Sigmoid colon (tissue), 7 donors: ENCODE data around the gene HOMER2. TPM values are rescaled to one million over a fixed set of nuclear protein-coding genes. Genes with fewer than 3 reads are reported as not detected.

Source experiments
- DNase-seq: peaks from one replicate; pipeline ENCODE4 v3.0.0-alpha.2; 2019
- H3K27ac ChIP-seq, 4 donors: fragments of 200-600 bp; sonication (generic); one replicate each; pipeline ENCODE4 v1.5.1; 2016 to 2019; ENCODE audit warnings: mild to moderate bottlenecking in 1 of 4
- H3K27me3 ChIP-seq, 3 donors: fragments of 200-600 bp; sonication (generic); one replicate each; pipeline ENCODE4 v1.5.1; 2019; ENCODE audit warnings: mild to moderate bottlenecking in 1 of 3
- H3K36me3 ChIP-seq, 4 donors: fragments of 200-600 bp; sonication (generic); one replicate each; pipeline ENCODE4 v1.5.1; 2016 to 2019
- H3K4me1 ChIP-seq, 4 donors: fragments of 200-600 bp; sonication (generic); one replicate each; pipeline ENCODE4 v1.5.1; 2017 to 2019
- H3K4me3 ChIP-seq, 4 donors: fragments of 200-600 bp; sonication (generic); one replicate each; pipeline ENCODE4 v1.5.1; 2017 to 2019; ENCODE audit warnings: mild to moderate bottlenecking in 2 of 4, moderate library complexity in 1 of 4
- H3K9me3 ChIP-seq, 4 donors: fragments of 200-600 bp in 3 of 4; sonication (generic) in 3 of 4; one replicate each; pipeline versions ENCODE4 v1.5.1 to v1.6.1; 2013 to 2019
- EP300 ChIP-seq, 4 donors: sonication (generic); formaldehyde crosslinking; IDR thresholded peaks; one replicate each; pipeline ENCODE4 v1.6.1; 2017; ENCODE audit warnings: antibody characterized with exemption in 4 of 4
- POLR2A ChIP-seq, 2 donors: fragments of 450-650 bp; IDR thresholded peaks; one replicate each; pipeline ENCODE4 v1.6.1; 2016; ENCODE audit warnings: antibody characterized with exemption in 2 of 2, mild to moderate bottlenecking in 2 of 2, moderate library complexity in 2 of 2
- POLR2AphosphoS5 ChIP-seq, 4 donors: sonication (generic); formaldehyde crosslinking; IDR thresholded peaks; one replicate each; pipeline ENCODE4 v1.6.1; 2017; ENCODE audit warnings: antibody characterized with exemption in 4 of 4
- WGBS, 2 donors: extraction: QIAGEN DNeasy Blood & Tissue Kit; methylation state at CpG; one replicate each; pipeline ENCODE4 v1.1.7; 2013; 5-methylcytosine and 5-hydroxymethylcytosine counted together
- intact Hi-C: fragments of 100-400 bp; cut with DNase I; formaldehyde crosslinking; loops from one replicate; pipeline ENCODE4 v1.15.1; 2023
- polyA plus RNA-seq, 3 donors: library from polyadenylated mRNA; stranded (reverse); fragments of 200-250 nt; gene quantifications; one replicate each; pipeline ENCODE4 v1.2.3, GENCODE V29; 2013
- total RNA-seq, 4 donors: library from RNA; depleted of rRNA; stranded (reverse); fragments of >200 nt; gene quantifications; one replicate each; pipeline ENCODE4 v1.1.0, GENCODE V29; 2016
- TF ChIP-seq, protein P1 (sequence below), 4 experiments: fragments of 450-650 bp in 3 of 4; fragments of 200-600 bp in 1 of 4; IDR thresholded peaks; one replicate each; pipeline ENCODE4 v1.5.1; 2016 to 2019; ENCODE audit warnings: antibody characterized with exemption in 4 of 4, mild to moderate bottlenecking in 3 of 4, moderate library complexity in 2 of 4
- donor health status: healthy with polysubstance abuse.
- donor health status: Bipolar disorder and iron deficiency.
- donor health status: healthy.

Gene HOMER2
- total and polyA plus RNA-seq, 7 donors = under 0.01 to 16.8 (median 7.1) TPM

GRCh38 chr15:82890338-82890994 lies 62.1 kb downstream of the HOMER2 start:
- H3K27ac ChIP-seq = no peak overlapping the region
- WGBS, 2 donors = 74 to 78% methylated on average over 9 of the region's 9 CpGs
- DNase-seq = no peak
- H3K9me3 ChIP-seq = no peaks in the 10 kb centered on the region
- H3K36me3 ChIP-seq = no peaks in the 10 kb centered on the region
- peaks cover 0 to 31% (median 20%) of the 10 kb centered on the region in 4 donors for H3K4me1 ChIP-seq
- H3K27me3 ChIP-seq = no peaks in the 10 kb centered on the region
- TF ChIP-seq, protein P1, sequence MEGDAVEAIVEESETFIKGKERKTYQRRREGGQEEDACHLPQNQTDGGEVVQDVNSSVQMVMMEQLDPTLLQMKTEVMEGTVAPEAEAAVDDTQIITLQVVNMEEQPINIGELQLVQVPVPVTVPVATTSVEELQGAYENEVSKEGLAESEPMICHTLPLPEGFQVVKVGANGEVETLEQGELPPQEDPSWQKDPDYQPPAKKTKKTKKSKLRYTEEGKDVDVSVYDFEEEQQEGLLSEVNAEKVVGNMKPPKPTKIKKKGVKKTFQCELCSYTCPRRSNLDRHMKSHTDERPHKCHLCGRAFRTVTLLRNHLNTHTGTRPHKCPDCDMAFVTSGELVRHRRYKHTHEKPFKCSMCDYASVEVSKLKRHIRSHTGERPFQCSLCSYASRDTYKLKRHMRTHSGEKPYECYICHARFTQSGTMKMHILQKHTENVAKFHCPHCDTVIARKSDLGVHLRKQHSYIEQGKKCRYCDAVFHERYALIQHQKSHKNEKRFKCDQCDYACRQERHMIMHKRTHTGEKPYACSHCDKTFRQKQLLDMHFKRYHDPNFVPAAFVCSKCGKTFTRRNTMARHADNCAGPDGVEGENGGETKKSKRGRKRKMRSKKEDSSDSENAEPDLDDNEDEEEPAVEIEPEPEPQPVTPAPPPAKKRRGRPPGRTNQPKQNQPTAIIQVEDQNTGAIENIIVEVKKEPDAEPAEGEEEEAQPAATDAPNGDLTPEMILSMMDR (IDR thresholded peaks at IDR 0.05) = peak in 2 of 4 experiments; percentile 12 to 20
- peak in 2 of 4 donors; percentile 40 to 61 for TF ChIP-seq POLR2AphosphoS5 (IDR thresholded peaks at IDR 0.05)
- no peak for TF ChIP-seq EP300 (IDR thresholded peaks at IDR 0.05)
- no peak for TF ChIP-seq POLR2A (IDR thresholded peaks at IDR 0.05)
- H3K4me3 ChIP-seq = no peak overlapping the region
- intact Hi-C loops = no loop called here

- H3K27me3 ChIP-seq = no peaks in the 10 kb centered on the region
- DNase-seq = no peak
- H3K9me3 ChIP-seq = no peaks in the 10 kb centered on the region
- TF ChIP-seq, protein P1 (IDR thresholded peaks at IDR 0.05) = no peak
- TF ChIP-seq EP300 (IDR thresholded peaks at IDR 0.05) (no peak), POLR2AphosphoS5 (IDR thresholded peaks at IDR 0.05) (no peak), POLR2A (IDR thresholded peaks at IDR 0.05) (no peak)
- no peaks in the 10 kb centered on the region for H3K4me1 ChIP-seq
- 79 to 83% methylated on average over 5 of the region's 5 CpGs for WGBS, 2 donors
- H3K4me3 ChIP-seq = no peak overlapping the region
- intact Hi-C loops = no loop called here
- no peaks in the 10 kb centered on the region for H3K36me3 ChIP-seq
- no peak overlapping the region for H3K27ac ChIP-seq
These were observed 70.1 kb downstream of the HOMER2 start for GRCh38 chr15:82882273-82882928.

GRCh38 chr15:82881747-82882146 lies 70.8 kb downstream of the HOMER2 start:
- no peaks in the 10 kb centered on the region for H3K36me3 ChIP-seq
- H3K27me3 ChIP-seq = no peaks in the 10 kb centered on the region
- intact Hi-C loops = no loop called here
- no peak overlapping the region for H3K4me3 ChIP-seq
- H3K27ac ChIP-seq = no peak overlapping the region
- no peaks in the 10 kb centered on the region for H3K4me1 ChIP-seq
- no peaks in the 10 kb centered on the region for H3K9me3 ChIP-seq
- TF ChIP-seq, protein P1 (IDR thresholded peaks at IDR 0.05) = no peak
- TF ChIP-seq POLR2AphosphoS5 (IDR thresholded peaks at IDR 0.05) (no peak), POLR2A (IDR thresholded peaks at IDR 0.05) (no peak), EP300 (IDR thresholded peaks at IDR 0.05) (no peak)
- no peak for DNase-seq
- 84 to 91% methylated on average over 2 of the region's 2 CpGs for WGBS, 2 donors

GRCh38 chr15:82880704-82881103 lies 71.8 kb downstream of the HOMER2 start:
- Histone ChIP-seq H3K9me3 (no peaks in the 10 kb centered on the region), H3K27me3 (no peaks in the 10 kb centered on the region), H3K36me3 (no peaks in the 10 kb centered on the region), H3K27ac (no peak overlapping the region), H3K4me3 (no peak overlapping the region), H3K4me1 (no peaks in the 10 kb centered on the region)
- intact Hi-C loops = no loop called here
- WGBS, 2 donors = 65 to 82% methylated on average over 6 of the region's 6 CpGs
- TF ChIP-seq POLR2A (IDR thresholded peaks at IDR 0.05) (no peak), POLR2AphosphoS5 (IDR thresholded peaks at IDR 0.05) (no peak)
- DNase-seq = no peak

- TF ChIP-seq POLR2AphosphoS5 (IDR thresholded peaks at IDR 0.05) (no peak), POLR2A (IDR thresholded peaks at IDR 0.05) (no peak), EP300 (IDR thresholded peaks at IDR 0.05) (no peak)
- TF ChIP-seq, protein P1 (IDR thresholded peaks at IDR 0.05) = no peak
- intact Hi-C loops = no loop called here
- no peaks in the 10 kb centered on the region for H3K27me3 ChIP-seq
- H3K9me3 ChIP-seq = no peaks in the 10 kb centered on the region
- peaks cover 0 to 10% (median 0%) of the 10 kb centered on the region in 4 donors for H3K36me3 ChIP-seq
- no peak for DNase-seq
- H3K27ac ChIP-seq = no peak overlapping the region
- no peak overlapping the region for H3K4me3 ChIP-seq
- no peaks in the 10 kb centered on the region for H3K4me1 ChIP-seq
- WGBS, 2 donors = 89 to 91% methylated on average over 5 of the region's 5 CpGs
These were observed 74.2 kb downstream of the HOMER2 start for GRCh38 chr15:82878325-82878724.
